GDM1 (cell line): Measurements from ENCODE around the gene NAV2.
A peak's percentile ranks its signal among the peaks of the same experiment; 100 is the strongest.

Experiments used
- DNase-seq: peaks from one replicate; lab custom pipeline; 2025; lab: John Stamatoyannopoulos, UW

NAV2 gene

GRCh38 chr11:19718951-19719350 lies 6.3 kb downstream of the NAV2 start:
- no peak for DNase-seq

GRCh38 chr11:19719960-19720359 lies 7.3 kb downstream of the NAV2 start:
- no peak for DNase-seq

GRCh38 chr11:19721176-19721575 lies 8.5 kb downstream of the NAV2 start:
- DNase-seq = no peak

- no peak for DNase-seq
These were observed 10.1 kb downstream of the NAV2 start for GRCh38 chr11:19722702-19723101.

GRCh38 chr11:19723572-19724342 lies 11.1 kb downstream of the NAV2 start:
- no peak for DNase-seq

- DNase-seq = no peak
These were observed 12.1 kb downstream of the NAV2 start for GRCh38 chr11:19724765-19725164.

GRCh38 chr11:19725379-19726079 lies 12.9 kb downstream of the NAV2 start:
- no peak for DNase-seq

GRCh38 chr11:19727246-19727645 lies 14.6 kb downstream of the NAV2 start:
- DNase-seq = no peak

- DNase-seq = no peak
These were observed 15.8 kb downstream of the NAV2 start for GRCh38 chr11:19728436-19728835.

- no peak for DNase-seq
These were observed 16.5 kb downstream of the NAV2 start for GRCh38 chr11:19729141-19729540.

- DNase-seq = no peak
These were observed 17.7 kb downstream of the NAV2 start for GRCh38 chr11:19730373-19730772.

- no peak for DNase-seq
These were observed 21.5 kb downstream of the NAV2 start for GRCh38 chr11:19734171-19734570.

GRCh38 chr11:19735157-19735908 lies 22.7 kb downstream of the NAV2 start:
- no peak for DNase-seq

- DNase-seq = no peak
These were observed 23.4 kb downstream of the NAV2 start for GRCh38 chr11:19735909-19736498.

GRCh38 chr11:19736831-19737230 lies 24.2 kb downstream of the NAV2 start:
- DNase-seq = no peak

GRCh38 chr11:19737575-19737974 lies 24.9 kb downstream of the NAV2 start:
- no peak for DNase-seq

GRCh38 chr11:19738124-19738523 lies 25.5 kb downstream of the NAV2 start:
- no peak for DNase-seq

- DNase-seq = no peak
These were observed 27.2 kb downstream of the NAV2 start for GRCh38 chr11:19739872-19740271.

- no peak for DNase-seq
These were observed 27.9 kb downstream of the NAV2 start for GRCh38 chr11:19740586-19740985.

GRCh38 chr11:19742588-19743292 lies 30.1 kb downstream of the NAV2 start:
- peak; percentile 29 for DNase-seq

GRCh38 chr11:19743622-19744021 lies 31.0 kb downstream of the NAV2 start:
- DNase-seq = no peak

GRCh38 chr11:19744130-19744529 lies 31.5 kb downstream of the NAV2 start:
- no peak for DNase-seq
